Muscle layer of duodenum (tissue), 2 donors: Measurements from ENCODE around the gene SGCB.
"Not testable (repeated sequence)": the region's sequence is repeated elsewhere in the genome, so short reads cannot be mapped to it uniquely, and the experiment has no call there.

Experiments
- H3K27ac ChIP-seq: one replicate; pipeline ENCODE4 v1.7.0; 2013; ENCODE audit warnings: mild to moderate bottlenecking, low read length
- H3K27me3 ChIP-seq: one replicate; pipeline ENCODE4 v1.7.0; 2013; ENCODE audit warnings: low read depth, mild to moderate bottlenecking, control low read depth, low read length
- H3K36me3 ChIP-seq, 2 donors: one replicate each; pipeline ENCODE4 v1.7.0; 2013; ENCODE audit warnings: low read length in 2 of 2, control low read depth in 1 of 2, mild to moderate bottlenecking in 1 of 2; ENCODE audit not compliant: insufficient read depth in 2 of 2, control insufficient read depth in 1 of 2
- H3K4me1 ChIP-seq, 2 donors: one replicate each; pipeline ENCODE4 v1.7.0; 2013; ENCODE audit warnings: low read length in 2 of 2, mild to moderate bottlenecking in 2 of 2, control low read depth in 1 of 2, moderate library complexity in 1 of 2; ENCODE audit not compliant: insufficient read depth in 2 of 2, control insufficient read depth in 1 of 2
- H3K4me3 ChIP-seq, 2 donors: one replicate each; pipeline ENCODE4 v1.7.0; 2013; ENCODE audit warnings: low read length in 2 of 2, low read depth in 1 of 2, mild to moderate bottlenecking in 1 of 2
- H3K9me3 ChIP-seq, 2 donors: one replicate each; pipeline ENCODE4 v1.7.0; 2013; ENCODE audit warnings: low read length in 2 of 2, control low read depth in 1 of 2, mild to moderate bottlenecking in 1 of 2; ENCODE audit not compliant: control insufficient read depth in 1 of 2
- donor health status: healthy.

Gene SGCB, protein sequence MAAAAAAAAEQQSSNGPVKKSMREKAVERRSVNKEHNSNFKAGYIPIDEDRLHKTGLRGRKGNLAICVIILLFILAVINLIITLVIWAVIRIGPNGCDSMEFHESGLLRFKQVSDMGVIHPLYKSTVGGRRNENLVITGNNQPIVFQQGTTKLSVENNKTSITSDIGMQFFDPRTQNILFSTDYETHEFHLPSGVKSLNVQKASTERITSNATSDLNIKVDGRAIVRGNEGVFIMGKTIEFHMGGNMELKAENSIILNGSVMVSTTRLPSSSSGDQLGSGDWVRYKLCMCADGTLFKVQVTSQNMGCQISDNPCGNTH

DNA sequence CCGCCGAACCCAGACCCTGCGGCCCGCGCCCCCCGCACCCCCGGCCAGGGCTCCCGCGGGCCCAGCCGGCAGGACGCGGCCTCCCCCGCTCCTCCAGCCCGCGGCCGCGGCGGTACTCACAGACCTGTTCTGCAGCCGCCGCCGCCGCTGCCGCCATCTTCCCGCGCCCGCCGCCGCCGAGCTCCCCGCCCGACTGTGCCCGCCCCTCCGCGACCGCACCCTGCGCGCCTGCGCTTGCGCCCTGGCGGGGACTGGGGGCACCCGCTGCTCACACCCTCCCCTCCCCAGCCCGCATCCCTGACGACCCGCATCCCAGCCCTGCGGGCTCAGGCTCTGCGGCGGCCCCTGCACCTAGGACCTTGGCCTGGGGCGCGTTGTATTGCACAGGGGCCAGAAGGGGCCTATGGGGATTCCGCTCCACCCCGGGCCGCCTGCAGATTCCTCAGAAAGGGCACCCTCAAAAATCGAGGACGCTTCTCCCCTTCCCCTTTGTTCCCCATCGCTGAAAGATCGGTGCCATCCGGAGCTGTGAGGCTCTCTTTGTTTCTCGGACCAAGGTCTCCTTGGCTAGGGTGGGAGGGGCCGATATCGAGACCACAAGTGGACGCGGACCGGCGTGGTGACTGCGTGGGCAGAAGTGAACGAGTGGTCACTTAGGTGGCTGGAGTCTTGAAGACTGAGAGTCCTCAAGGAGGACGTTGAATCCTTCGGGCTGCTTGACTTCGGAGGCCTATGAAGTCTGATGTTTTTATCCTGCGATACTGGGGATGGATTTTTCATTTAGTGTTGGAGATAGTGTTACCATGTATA lies at the start of gene SGCB:
SGCB (minus strand) TSS at position 197 of the 810 bp plus-strand sequence; CDS start at position 157, 40 bp downstream.
- Histone ChIP-seq H3K27me3 (no peaks in the 10 kb centered on the region), H3K36me3 (no peaks in the 10 kb centered on the region), H3K27ac (peak within 1 kb of the TSS; percentile 18), H3K4me3 (peak within 1 kb of the TSS; percentile 70 to 87), H3K4me1 (peaks cover 10% of the 10 kb centered on the region in 2 donors), H3K9me3 (no peaks in the 10 kb centered on the region)

DNA sequence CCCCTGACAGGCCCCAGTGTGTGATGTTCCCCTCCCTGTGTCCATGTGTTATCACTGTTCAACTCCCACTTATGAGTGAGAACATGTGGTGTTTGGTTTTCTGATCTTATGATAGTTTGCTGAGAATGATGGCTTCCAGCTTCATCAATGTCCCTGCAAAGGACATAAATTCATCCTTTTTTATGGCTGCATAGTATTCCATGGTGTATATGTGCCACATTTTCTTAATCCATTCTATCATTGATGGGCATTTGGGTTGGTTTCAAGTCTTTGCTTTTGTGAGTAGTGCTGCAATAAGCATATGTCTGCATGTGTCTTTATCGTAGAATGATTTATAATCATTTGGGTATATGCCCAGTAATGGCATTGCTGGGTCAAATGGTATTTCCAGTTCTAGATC lies 48.3 kb upstream of the SGCB start:
- not testable (repeated sequence) for H3K4me1 ChIP-seq, H3K4me3 ChIP-seq, H3K27me3 ChIP-seq, H3K36me3 ChIP-seq, H3K27ac ChIP-seq, H3K9me3 ChIP-seq

DNA sequence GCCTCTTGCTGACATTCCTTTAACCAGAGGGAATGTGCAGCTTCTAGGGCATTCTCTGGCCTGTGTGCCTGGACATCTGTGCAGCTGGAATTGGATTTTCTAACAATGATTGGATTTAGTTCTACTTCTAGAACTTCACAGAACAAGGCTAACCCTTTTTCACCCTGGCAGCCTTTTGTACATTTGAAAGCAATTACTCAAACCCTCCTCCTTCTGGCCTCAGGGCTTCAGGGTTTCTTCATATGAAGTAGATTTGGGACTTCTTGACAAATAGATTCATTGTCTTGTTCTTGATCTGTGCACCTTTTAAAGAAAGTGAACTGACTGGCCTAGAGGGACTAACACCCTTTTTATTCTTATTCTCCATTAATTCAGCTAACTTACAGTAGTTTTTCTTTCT lies 43.1 kb upstream of the SGCB start:
- H3K27ac ChIP-seq = no peak overlapping the region
- H3K4me3 ChIP-seq = no peak overlapping the region
- H3K9me3 ChIP-seq = no peaks in the 10 kb centered on the region
- no peaks in the 10 kb centered on the region for H3K36me3 ChIP-seq
- H3K27me3 ChIP-seq = peaks cover 4% of the 10 kb centered on the region
- no peaks in the 10 kb centered on the region for H3K4me1 ChIP-seq

DNA sequence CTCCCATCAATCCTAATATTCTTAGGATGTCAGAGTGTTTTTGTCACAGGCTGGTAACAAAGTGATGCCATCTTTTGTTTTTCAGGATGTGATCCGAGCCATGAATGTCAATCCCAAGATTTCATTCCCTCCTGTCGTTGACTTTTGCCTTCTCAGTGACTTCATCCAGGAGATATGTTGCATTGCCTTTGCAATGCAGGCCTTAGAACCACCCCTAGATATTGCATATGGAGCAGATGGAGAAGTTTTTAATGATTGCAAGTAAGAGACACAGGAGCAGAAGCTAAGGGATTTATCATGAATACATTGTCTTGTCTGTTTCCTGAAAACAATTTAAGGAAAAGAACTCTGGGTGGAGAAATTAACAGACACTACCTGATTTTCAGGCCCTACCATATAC lies 41.6 kb upstream of the SGCB start:
- H3K27me3 ChIP-seq = peaks cover 4% of the 10 kb centered on the region
- H3K4me1 ChIP-seq = no peaks in the 10 kb centered on the region
- no peak overlapping the region for H3K27ac ChIP-seq
- no peak overlapping the region for H3K4me3 ChIP-seq
- no peaks in the 10 kb centered on the region for H3K36me3 ChIP-seq
- H3K9me3 ChIP-seq = no peaks in the 10 kb centered on the region

DNA sequence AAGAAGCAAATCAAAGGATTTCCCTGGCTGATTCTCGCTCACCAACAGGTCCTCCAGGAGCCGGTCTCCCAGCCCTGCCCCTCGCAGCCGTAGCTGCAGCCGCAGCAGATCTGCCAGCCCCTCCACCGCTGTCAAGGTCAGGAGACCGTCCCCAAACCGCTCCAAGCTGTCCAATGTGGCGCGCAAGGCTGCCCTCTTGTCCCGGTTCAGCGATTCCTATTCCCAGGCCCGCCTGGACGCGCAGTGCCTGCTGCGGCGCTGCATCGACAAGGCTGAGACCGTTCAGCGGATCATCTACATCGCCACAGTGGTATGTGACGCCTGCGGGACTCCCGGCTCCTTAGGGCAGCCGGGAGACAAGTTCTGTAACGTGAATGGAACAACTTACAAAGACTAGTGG lies 38.6 kb upstream of the SGCB start:
- H3K27me3 ChIP-seq = peaks cover 4% of the 10 kb centered on the region
- no peaks in the 10 kb centered on the region for H3K36me3 ChIP-seq
- H3K9me3 ChIP-seq = no peaks in the 10 kb centered on the region
- H3K4me3 ChIP-seq = no peak overlapping the region
- no peak overlapping the region for H3K27ac ChIP-seq
- H3K4me1 ChIP-seq = no peaks in the 10 kb centered on the region

DNA sequence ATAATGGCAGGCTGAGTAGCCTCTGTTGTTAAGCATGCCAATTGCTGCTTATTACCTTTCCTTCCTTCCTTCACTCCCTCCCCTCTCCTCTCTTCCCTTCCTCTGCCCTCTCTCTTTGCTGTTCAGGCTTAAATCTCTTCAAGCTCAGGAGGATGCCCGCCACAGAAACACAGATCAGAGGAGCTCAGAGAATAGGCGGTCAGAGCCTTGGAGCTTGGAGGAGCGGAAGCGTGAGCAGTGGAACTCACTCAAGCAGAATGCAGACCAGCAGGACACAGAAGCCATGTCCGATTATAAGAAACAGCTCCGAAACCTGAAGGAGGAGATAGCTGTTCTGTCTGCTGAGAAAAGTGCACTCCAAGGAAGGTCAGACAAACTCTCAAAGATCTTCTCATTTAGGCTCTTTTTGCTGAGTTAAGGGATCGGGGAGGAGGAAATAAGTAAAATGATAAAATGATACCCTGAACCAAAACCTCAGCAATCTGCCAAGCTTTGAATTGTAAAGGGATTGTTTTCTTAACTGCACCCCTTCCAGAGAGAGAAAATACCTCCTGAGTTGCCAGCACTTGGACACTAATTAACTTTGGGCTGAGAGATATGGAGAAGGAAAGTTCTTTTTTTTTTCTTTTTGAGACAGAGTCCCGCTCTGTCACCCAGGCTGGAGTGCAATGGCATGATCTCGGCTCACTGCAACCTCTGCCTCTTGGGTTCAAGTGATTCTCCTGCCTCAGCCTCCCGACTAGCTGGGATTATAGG lies 33.9 kb upstream of the SGCB start:
- Histone ChIP-seq H3K4me3 (no peak overlapping the region), H3K27ac (no peak overlapping the region)

DNA sequence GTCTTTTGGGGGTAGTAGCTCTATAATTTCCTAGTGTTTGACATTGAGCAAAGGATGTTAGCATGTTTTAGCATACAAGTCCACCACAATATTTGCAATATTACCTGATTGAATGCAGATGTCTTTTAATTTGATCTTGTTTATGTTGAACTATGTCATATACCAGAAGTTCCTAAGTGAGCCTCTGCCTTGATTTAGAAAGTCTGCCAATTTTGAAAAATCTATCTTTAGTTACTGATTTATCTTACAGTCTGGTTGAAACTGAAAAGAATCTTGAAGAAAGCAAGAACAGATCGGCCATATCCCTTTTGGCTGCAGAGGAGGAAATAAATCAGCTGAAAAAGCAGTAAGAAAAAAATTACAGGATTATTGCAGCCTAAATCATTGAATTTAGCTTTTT lies 31.5 kb upstream of the SGCB start:
- Histone ChIP-seq H3K4me1 (no peaks in the 10 kb centered on the region), H3K27ac (no peak overlapping the region), H3K27me3 (no peaks in the 10 kb centered on the region), H3K4me3 (no peak overlapping the region), H3K9me3 (no peaks in the 10 kb centered on the region), H3K36me3 (no peaks in the 10 kb centered on the region)

More for the DNA sequence above, 33.9 kb upstream of the SGCB start:
- Histone ChIP-seq H3K27me3 (peaks cover 4% of the 10 kb centered on the region), H3K4me1 (no peaks in the 10 kb centered on the region), H3K9me3 (no peaks in the 10 kb centered on the region), H3K36me3 (no peaks in the 10 kb centered on the region)

DNA sequence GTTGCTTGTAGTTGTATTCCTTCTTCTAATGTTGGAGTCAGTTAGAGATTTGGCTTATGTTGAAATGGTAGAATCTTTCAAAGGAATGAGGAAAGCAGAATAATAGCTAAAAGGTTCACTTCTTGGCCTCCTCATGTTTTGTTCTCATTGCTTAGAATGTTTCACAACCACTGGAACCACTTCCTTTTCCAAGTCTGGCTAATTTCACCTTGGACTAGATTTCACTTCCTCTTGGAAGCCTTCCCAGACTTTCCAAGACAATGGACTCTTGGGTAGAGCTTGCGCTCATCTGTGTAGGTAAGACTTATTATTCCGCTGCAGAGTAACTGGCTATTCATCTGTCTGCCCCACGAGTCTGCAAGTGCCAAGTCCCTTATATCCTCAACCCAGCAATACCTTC lies 21.3 kb upstream of the SGCB start:
- Histone ChIP-seq H3K27ac (no peak overlapping the region), H3K27me3 (no peaks in the 10 kb centered on the region), H3K4me1 (peaks cover 7 to 8% of the 10 kb centered on the region in 2 donors), H3K36me3 (no peaks in the 10 kb centered on the region), H3K4me3 (no peak overlapping the region), H3K9me3 (no peaks in the 10 kb centered on the region)

DNA sequence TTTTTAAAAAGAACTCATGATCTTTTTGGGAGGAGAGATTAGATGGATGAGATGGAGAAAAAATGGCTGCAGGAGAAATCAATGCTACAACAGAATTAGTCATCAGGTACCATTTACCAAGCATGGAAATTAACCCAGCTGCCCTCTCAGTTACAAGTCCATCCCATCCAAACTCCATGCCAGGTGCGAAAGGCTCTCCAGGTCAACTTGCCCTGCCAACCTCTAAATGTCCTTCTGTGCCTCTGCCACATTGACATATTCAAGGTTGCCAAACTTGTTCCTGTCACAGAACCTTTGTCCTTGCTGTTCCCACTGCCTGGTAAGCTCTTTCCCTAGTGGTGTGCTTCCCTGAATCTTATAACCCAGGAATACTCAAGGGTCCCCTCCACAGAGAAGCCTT lies 20.2 kb upstream of the SGCB start:
- Histone ChIP-seq H3K9me3 (no peaks in the 10 kb centered on the region), H3K36me3 (no peaks in the 10 kb centered on the region), H3K27ac (no peak overlapping the region), H3K27me3 (no peaks in the 10 kb centered on the region), H3K4me1 (peaks cover 7 to 8% of the 10 kb centered on the region in 2 donors), H3K4me3 (no peak overlapping the region)

DNA sequence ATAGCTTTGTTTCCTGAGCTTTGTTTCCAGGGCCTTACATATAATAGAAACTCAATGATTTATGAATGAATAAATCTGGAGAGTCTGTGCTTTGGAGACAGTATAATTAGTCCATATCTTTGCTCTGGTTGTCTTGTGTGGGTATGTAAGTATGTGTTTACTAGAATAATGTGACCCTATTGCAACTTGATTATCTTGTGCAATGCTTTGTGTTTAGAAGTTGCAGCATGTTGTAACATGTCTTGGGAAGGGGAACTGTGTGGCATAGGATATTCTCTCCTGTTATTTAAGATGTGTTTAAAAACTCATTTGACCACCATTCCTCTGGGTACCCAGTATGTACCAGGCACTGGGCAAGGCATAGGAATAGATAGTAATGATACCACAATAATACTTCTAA lies 19.1 kb upstream of the SGCB start:
- H3K36me3 ChIP-seq = no peaks in the 10 kb centered on the region
- H3K27me3 ChIP-seq = no peaks in the 10 kb centered on the region
- H3K27ac ChIP-seq = no peak overlapping the region
- H3K4me1 ChIP-seq = peaks cover 8 to 10% of the 10 kb centered on the region in 2 donors
- no peaks in the 10 kb centered on the region for H3K9me3 ChIP-seq
- H3K4me3 ChIP-seq = no peak overlapping the region

DNA sequence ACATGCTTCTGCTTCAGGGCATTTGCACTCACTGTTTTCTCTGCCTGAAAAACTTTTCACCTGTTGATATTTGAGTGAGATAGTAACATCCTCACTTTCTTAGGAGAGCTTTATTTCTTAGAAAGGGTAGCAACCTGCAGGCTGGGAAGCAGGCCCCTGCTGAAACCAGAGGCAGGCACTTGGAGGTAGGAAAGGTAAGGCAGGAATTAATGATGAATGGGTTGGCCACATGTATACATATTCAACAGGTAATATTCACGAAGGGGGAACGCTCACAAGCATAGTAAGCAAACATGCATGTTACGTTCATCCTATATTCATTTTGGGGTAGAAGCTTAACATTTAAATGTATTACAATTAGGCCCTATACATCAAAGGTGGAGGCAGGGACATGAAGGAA lies 16.2 kb upstream of the SGCB start:
- no peak overlapping the region for H3K4me3 ChIP-seq
- peaks cover 6 to 10% of the 10 kb centered on the region in 2 donors for H3K4me1 ChIP-seq
- H3K27me3 ChIP-seq = no peaks in the 10 kb centered on the region
- H3K36me3 ChIP-seq = no peaks in the 10 kb centered on the region
- no peak overlapping the region for H3K27ac ChIP-seq
- H3K9me3 ChIP-seq = no peaks in the 10 kb centered on the region
